Type B pancreatic cell (in vitro differentiated cells): Measurements from ENCODE around the gene DNAJC22. TPM values are rescaled to one million over a fixed set of nuclear protein-coding genes. Genes with fewer than 3 reads are reported as not detected.

Experiments used
- DNase-seq: peaks from one replicate; pipeline ENCODE4 v3.0.0; 2021; ENCODE audit warnings: mixed read lengths; ENCODE audit not compliant: unreplicated experiment; ENCODE audit errors: extremely low spot score
- H3K27ac Mint-ChIP-seq: 2 replicates; pipeline ENCODE4 v1.8.0; 2021; ENCODE audit warnings: mild to moderate bottlenecking, mixed read lengths
- H3K27me3 Mint-ChIP-seq: 2 replicates; pipeline ENCODE4 v1.8.0; 2021; ENCODE audit warnings: mixed read lengths
- H3K36me3 Mint-ChIP-seq: 2 replicates; pipeline ENCODE4 v1.8.0; 2021; ENCODE audit warnings: mixed read lengths
- H3K4me1 Mint-ChIP-seq: one replicate; pipeline ENCODE4 v1.8.0; 2021; ENCODE audit warnings: mixed read lengths; ENCODE audit not compliant: unreplicated experiment
- H3K4me3 Mint-ChIP-seq: 2 replicates; pipeline ENCODE4 v1.8.0; 2021; ENCODE audit warnings: mild to moderate bottlenecking, mixed read lengths
- H3K9me3 Mint-ChIP-seq: 2 replicates; pipeline ENCODE4 v1.8.0; 2021; ENCODE audit warnings: mixed read lengths
- total RNA-seq: library from RNA; stranded (reverse); gene quantifications from 2 replicates; pipeline ENCODE4 v1.2.1, GENCODE V29; 2021; ENCODE audit warnings: low replicate concordance
- TF ChIP-seq, protein P1 (sequence below): fragments of 200-600 bp; sonication (generic); conservative IDR thresholded peaks from 2 replicates; pipeline ENCODE4 v1.5.0; 2021; ENCODE audit warnings: antibody characterized with exemption, mild to moderate bottlenecking

The DNAJC22 gene
- total RNA-seq, 1 donor from 2014 or later: 5.0 TPM

DNA sequence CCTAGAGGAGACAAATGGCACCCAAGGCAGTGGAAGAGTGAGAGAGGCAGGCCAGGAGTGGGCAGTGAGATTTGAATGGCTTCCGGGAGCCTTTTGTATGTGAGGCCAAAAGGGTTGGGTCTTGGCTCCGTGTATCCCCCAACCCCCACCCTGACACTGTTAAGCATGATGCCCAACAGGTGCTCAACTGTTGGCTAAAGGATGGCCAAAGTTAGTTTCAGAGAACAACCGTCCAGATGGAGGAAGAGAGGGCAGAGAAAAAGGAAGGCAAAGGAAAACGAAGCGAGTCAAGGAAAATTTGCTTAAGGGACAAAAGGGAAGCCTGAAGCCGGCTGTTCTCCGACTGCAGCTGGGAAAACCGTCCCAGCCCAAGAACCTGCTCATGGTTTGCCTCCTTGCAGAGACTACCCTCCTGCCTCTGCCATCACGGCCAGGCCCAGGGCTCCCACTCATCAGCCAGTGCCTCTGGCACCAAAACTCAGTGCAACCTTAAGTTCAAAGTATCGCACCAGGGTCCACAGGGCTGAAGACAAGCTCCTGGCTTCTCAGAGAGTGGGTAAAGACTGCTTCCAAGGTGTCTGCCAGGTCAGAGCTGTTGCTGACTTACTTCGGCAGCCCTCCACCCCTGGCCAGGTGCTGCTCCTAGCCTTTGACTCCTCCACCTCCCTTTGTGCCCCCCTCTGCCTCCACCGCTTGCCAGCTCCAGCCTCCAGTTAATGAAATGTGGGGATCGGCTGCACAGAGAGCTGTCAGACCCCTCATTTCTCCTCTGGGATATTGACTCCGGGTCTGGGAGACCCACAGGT, 5.5 kb upstream of the DNAJC22 start:
- no peak for DNase-seq
- Mint-ChIP-seq H3K4me1 (peaks cover 39% of the 10 kb centered on the region), H3K4me3 (peak overlapping the region; percentile 59), H3K36me3 (no peaks in the 10 kb centered on the region), H3K9me3 (no peaks in the 10 kb centered on the region), H3K27me3 (peaks cover 88% of the 10 kb centered on the region), H3K27ac (no peak overlapping the region)
- TF ChIP-seq, protein P1, sequence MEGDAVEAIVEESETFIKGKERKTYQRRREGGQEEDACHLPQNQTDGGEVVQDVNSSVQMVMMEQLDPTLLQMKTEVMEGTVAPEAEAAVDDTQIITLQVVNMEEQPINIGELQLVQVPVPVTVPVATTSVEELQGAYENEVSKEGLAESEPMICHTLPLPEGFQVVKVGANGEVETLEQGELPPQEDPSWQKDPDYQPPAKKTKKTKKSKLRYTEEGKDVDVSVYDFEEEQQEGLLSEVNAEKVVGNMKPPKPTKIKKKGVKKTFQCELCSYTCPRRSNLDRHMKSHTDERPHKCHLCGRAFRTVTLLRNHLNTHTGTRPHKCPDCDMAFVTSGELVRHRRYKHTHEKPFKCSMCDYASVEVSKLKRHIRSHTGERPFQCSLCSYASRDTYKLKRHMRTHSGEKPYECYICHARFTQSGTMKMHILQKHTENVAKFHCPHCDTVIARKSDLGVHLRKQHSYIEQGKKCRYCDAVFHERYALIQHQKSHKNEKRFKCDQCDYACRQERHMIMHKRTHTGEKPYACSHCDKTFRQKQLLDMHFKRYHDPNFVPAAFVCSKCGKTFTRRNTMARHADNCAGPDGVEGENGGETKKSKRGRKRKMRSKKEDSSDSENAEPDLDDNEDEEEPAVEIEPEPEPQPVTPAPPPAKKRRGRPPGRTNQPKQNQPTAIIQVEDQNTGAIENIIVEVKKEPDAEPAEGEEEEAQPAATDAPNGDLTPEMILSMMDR: no peak

DNA sequence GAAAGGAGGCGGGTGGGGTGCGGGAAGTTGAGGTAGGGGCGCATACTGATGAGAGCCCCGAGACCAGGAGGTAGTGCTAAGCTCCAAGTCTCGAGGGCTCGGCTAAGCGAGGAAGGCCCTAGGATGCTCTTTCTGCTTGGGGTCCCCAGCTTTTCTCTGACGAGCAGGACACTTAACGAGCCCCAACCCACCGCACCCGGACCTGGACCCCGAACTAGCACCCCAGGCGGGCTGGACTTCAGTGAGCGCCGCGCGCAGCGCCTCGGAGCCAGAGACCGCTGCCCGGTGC, 5.0 kb upstream of the DNAJC22 start:
- peaks cover 39% of the 10 kb centered on the region for H3K4me1 Mint-ChIP-seq
- no peak overlapping the region for H3K4me3 Mint-ChIP-seq
- H3K36me3 Mint-ChIP-seq: no peaks in the 10 kb centered on the region
- H3K27ac Mint-ChIP-seq: no peak overlapping the region
- no peaks in the 10 kb centered on the region for H3K9me3 Mint-ChIP-seq
- H3K27me3 Mint-ChIP-seq: peaks cover 90% of the 10 kb centered on the region
- TF ChIP-seq, protein P1: no peak
- DNase-seq: no peak

DNA sequence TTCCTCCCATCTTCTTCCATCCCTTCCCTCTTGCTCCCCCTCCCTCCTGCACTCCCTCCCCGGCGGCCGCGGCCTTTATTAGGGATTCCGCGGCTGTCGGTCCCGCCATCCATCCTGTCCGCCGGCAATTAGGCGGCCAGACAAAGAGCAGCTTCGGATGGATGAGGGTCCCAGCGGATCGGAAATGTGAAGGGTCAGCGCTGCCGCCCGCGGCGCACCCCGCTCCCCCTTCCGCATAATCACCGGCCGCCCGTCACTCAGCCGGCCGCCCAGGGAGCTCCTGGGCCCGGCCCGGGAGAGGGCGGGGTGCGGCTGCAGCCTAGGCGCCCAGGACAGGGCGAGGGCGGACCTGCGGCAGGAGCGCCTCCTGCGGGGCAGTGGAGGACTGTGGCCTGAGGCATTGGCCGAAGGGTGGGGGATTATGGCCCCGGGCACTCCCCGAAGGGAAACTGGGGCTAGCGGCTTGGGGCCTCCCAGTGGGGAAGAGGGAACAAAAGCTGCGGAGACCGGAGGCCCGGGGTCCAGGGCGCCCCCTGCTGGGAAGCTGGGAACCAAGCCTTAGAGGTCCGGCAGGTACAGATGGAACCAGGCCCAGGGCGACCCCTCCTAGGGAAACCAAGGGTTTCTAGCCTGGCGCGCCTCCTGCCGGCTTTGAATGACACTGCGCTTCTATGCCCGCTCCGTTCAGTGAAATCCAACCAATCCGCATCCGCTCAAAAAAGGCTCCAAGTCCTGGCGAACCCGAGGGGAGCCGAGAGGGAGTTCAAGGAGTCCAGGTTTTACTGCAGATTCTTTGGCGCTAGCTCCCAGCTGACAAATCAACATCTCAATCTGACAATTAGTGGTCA, 4.4 kb upstream of the DNAJC22 start:
- Mint-ChIP-seq H3K9me3 (no peaks in the 10 kb centered on the region), H3K4me3 (peak overlapping the region; percentile 84), H3K27me3 (peaks cover 90% of the 10 kb centered on the region), H3K27ac (peak overlapping the region; percentile 64), H3K4me1 (peaks cover 40% of the 10 kb centered on the region), H3K36me3 (no peaks in the 10 kb centered on the region)
- DNase-seq: peak; percentile 94
- TF ChIP-seq, protein P1: peak; percentile 100

DNA sequence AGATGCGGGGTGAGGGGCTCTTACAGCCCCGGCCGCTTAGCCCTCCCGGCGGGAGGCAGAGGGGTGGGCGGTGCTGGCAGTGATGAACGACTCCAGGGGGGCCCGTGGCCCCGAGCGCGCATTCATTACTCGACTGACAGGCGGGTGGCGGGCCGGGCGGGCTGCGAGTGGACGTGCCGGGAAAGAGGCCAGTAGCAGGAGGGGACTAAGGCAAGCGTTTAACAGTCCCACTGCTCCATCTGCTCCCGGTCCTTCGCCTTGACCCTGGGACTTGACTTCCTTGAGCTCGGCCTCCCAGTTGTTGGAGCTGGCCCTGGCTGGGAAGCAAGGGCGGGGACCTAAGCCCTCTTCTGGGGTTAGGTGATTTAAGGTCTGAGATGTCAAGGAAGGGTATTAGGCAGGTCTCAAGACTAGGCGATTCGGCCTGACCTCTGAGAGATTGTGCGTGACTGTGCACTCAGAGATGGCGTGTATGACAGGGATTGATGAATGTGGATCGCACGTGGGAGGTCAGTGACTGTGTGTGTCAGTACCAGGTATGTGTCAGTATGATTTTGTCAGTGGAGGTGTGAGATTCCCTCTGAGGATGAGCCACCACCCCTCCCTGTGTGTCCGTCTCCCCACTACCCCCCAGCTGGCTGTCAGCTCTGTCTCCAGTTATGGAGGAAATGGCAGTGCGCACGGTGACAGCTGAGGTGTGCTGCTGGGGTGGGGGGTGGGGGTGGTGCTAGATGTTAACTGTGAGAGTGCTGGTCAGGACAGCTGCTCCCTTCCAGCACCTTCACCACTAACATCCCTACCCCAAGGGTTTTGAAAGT, 3.6 kb upstream of the DNAJC22 start:
- no peaks in the 10 kb centered on the region for H3K9me3 Mint-ChIP-seq
- DNase-seq: no peak
- peak overlapping the region; percentile 64 for H3K27ac Mint-ChIP-seq
- H3K36me3 Mint-ChIP-seq: no peaks in the 10 kb centered on the region
- peaks cover 33% of the 10 kb centered on the region for H3K4me1 Mint-ChIP-seq
- H3K27me3 Mint-ChIP-seq: peaks cover 88% of the 10 kb centered on the region
- TF ChIP-seq, protein P1: no peak
- peak overlapping the region; percentile 84 for H3K4me3 Mint-ChIP-seq

DNA sequence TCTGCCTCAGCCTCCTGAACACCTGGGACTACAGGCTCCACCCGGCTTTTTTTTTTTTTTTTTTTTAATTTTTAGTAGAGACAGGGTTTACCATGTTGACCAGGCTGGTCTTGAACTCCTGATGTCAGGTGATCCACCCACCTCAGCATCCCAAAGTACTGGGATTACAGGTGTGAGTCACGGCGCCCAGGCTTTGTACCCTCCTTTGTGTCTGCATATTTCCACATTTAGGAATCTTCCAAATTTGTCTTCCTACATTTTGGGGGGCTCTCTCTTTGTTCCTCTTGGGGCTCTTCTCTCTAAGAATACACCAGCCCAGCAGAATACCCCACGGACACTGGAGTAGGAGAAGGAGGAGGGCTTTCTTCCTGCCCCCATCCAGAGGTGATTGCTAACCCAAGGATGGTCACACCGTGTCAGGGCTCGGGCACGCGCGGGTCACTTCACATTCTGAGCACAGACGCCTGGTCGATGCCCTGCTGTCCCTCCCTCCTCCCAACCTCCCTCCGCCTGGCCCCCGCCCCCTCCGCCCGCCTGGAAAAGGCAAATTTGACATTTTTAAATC, 2.1 kb upstream of the DNAJC22 start:
- peak overlapping the region; percentile 28 for H3K4me3 Mint-ChIP-seq
- peaks cover 21% of the 10 kb centered on the region for H3K4me1 Mint-ChIP-seq
- H3K27me3 Mint-ChIP-seq: peaks cover 85% of the 10 kb centered on the region
- TF ChIP-seq, protein P1: no peak
- no peaks in the 10 kb centered on the region for H3K36me3 Mint-ChIP-seq
- H3K27ac Mint-ChIP-seq: no peak overlapping the region
- no peaks in the 10 kb centered on the region for H3K9me3 Mint-ChIP-seq
- DNase-seq: no peak
